Keratinocyte (primary cell): ENCODE measurements around the gene PRRC2B. TPM values are rescaled to one million over a fixed set of nuclear protein-coding genes. Genes with fewer than 3 reads are reported as not detected.

Experiments used
- DNase-seq: peaks from one replicate; pipeline ENCODE4 v3.0.0-alpha.2; 2011; ENCODE audit warnings: low read depth, missing footprints, low spot score
- FAIRE-seq: peaks from 2 replicates; lab custom pipeline; 2011; peaks lifted over from hg19 to GRCh38; lab: Jason Lieb, UNC
- H2AFZ ChIP-seq: 2 replicates; pipeline ENCODE4 v1.6.0; 2012; ENCODE audit warnings: low read length, control low read depth, inconsistent platforms; ENCODE audit not compliant: control insufficient read depth
- H3K27ac ChIP-seq: 2 replicates; pipeline ENCODE4 v1.5.1; 2011; ENCODE audit warnings: low read length; ENCODE audit not compliant: control insufficient read depth, insufficient read depth
- H3K27me3 ChIP-seq: 3 replicates; pipeline ENCODE4 v1.6.0; 2011; ENCODE audit warnings: low read length; ENCODE audit not compliant: control insufficient read depth, insufficient read depth; ENCODE audit errors: extremely low read depth
- H3K36me3 ChIP-seq, 2 experiments: 2 replicates in 1 of 2; 3 replicates in 1 of 2; pipeline ENCODE4 v1.5.1; 2011; ENCODE audit warnings: low read length in 2 of 2, mild to moderate bottlenecking in 1 of 2; ENCODE audit not compliant: control insufficient read depth in 2 of 2, insufficient read depth in 2 of 2; ENCODE audit errors: extremely low read depth in 1 of 2
- H3K4me1 ChIP-seq: 3 replicates; pipeline ENCODE4 v1.5.1; 2011; ENCODE audit warnings: low read length; ENCODE audit not compliant: control insufficient read depth, insufficient read depth; ENCODE audit errors: extremely low read depth
- H3K4me2 ChIP-seq: 3 replicates; pipeline ENCODE4 v1.6.0; 2011; ENCODE audit warnings: low read depth, low read length; ENCODE audit not compliant: control insufficient read depth, insufficient read depth; ENCODE audit errors: extremely low read depth
- H3K4me3 ChIP-seq, 3 experiments: fragments of 200-600 bp in 1 of 3; sonication (generic) in 1 of 3; 2 replicates in 2 of 3; 3 replicates in 1 of 3; pipeline ENCODE4 v1.5.1; 2011 to 2016; ENCODE audit warnings: low read length in 3 of 3, mild to moderate bottlenecking in 3 of 3, control low read depth in 2 of 3, inconsistent platforms in 1 of 3, low read depth in 1 of 3, mixed read lengths in 1 of 3, mixed run types in 1 of 3, moderate library complexity in 1 of 3; ENCODE audit not compliant: control insufficient read depth in 2 of 3, insufficient read depth in 2 of 3; ENCODE audit errors: extremely low read depth in 1 of 3
- H3K79me2 ChIP-seq: 2 replicates; pipeline ENCODE4 v1.6.0; 2012; ENCODE audit warnings: low read length; ENCODE audit not compliant: control insufficient read depth, insufficient read depth
- H3K9ac ChIP-seq: 3 replicates; pipeline ENCODE4 v1.6.0; 2011; ENCODE audit warnings: low read length; ENCODE audit not compliant: control insufficient read depth, insufficient read depth; ENCODE audit errors: extremely low read depth
- H3K9me1 ChIP-seq: 3 replicates; pipeline ENCODE4 v1.6.0; 2011; ENCODE audit warnings: low read length; ENCODE audit not compliant: control insufficient read depth, insufficient read depth; ENCODE audit errors: extremely low read depth
- H3K9me3 ChIP-seq: 2 replicates; pipeline ENCODE4 v1.5.1; 2012; ENCODE audit warnings: low read depth, low read length; ENCODE audit not compliant: control insufficient read depth
- H4K20me1 ChIP-seq: 3 replicates; pipeline ENCODE4 v1.6.0; 2011; ENCODE audit warnings: low read length; ENCODE audit not compliant: control insufficient read depth, insufficient read depth; ENCODE audit errors: extremely low read depth
- CTCF ChIP-seq, 3 experiments: IDR thresholded peaks in 1 of 3; conservative IDR thresholded peaks in 1 of 3; optimal IDR thresholded peaks in 1 of 3; 2 replicates in 2 of 3; 3 replicates in 1 of 3; pipeline versions ENCODE3 to v1.5.1; 2011; ENCODE audit warnings: low read length in 3 of 3, mild to moderate bottlenecking in 3 of 3, moderate library complexity in 2 of 3, control low read depth in 1 of 3, inconsistent platforms in 1 of 3; ENCODE audit not compliant: insufficient read depth in 2 of 3; ENCODE audit errors: extremely low read depth in 1 of 3
- EZH2 ChIP-seq: IDR thresholded peaks from one replicate; pipeline ENCODE4 v1.6.1; 2012; ENCODE audit warnings: inconsistent platforms, mild to moderate bottlenecking, low read length, moderate library complexity
- dilution Hi-C: fragments of 300-500 bp; cut with MboI; formaldehyde crosslinking; loops from one replicate; pipeline ENCODE4 v1.7.0; 2020; ENCODE audit warnings: low sequenced_read_pairs; ENCODE audit not compliant: extremely low pct_ligation_motif_present
- polyA plus RNA-seq, 5 experiments: library from polyadenylated mRNA; depleted of rRNA in 3 of 5; stranded (reverse) in 3 of 5; stranded (forward) in 1 of 5; unstranded in 1 of 5; fragments of >200 nt; gene quantifications; 1 replicate in 1 of 5; 2 replicates in 3 of 5; 3 replicates in 1 of 5; pipeline versions ENCODE4 v1.2.1 to v1.2.3, GENCODE V29; 2011 to 2012; ENCODE audit warnings: missing spikeins in 2 of 5, low read depth in 1 of 5, low replicate concordance in 1 of 5

PRRC2B gene
- polyA plus RNA-seq, 1 donor (not counting 4 experiments of a cell fraction or from before 2014, with no cell fraction given), result 20.8 TPM

DNA sequence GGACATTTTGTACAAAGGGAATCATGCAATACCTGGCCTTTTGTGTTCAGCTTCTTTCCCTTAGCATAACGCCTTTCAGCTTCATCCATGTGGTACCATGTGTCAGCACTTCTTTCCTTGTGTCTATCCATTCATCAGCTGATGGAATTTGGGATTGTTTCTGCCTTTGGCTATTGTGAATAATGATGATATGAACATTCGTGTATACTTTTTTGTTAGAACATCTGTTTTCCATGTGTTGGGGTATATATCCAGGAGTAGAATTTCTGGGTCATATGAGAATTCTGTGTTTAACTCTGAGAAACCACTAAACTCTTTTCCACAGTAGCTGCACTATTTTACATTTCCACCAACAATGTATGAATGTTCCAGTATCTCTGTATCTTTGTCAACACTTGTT lies 14.8 kb upstream of the PRRC2B start:
- H4K20me1 ChIP-seq, result no peaks in the 10 kb centered on the region
- peaks cover 11% of the 10 kb centered on the region for H3K4me1 ChIP-seq
- no peaks in the 10 kb centered on the region for H3K9me3 ChIP-seq
- TF ChIP-seq EZH2, result no peak
- TF ChIP-seq CTCF (optimal IDR thresholded peaks at IDR 0.05 in 1 of 3, IDR thresholded peaks at IDR 0.05 in 1 of 3, conservative IDR thresholded peaks at IDR 0.05 in 1 of 3; ENCODE audit: extremely low read depth in 1 of 3, insufficient read depth in 2 of 3, low read length in 3 of 3), result no peak
- no peaks in the 10 kb centered on the region for H3K9me1 ChIP-seq
- H3K79me2 ChIP-seq, result no peaks in the 10 kb centered on the region
- H3K4me2 ChIP-seq, result no peak overlapping the region
- dilution Hi-C loops, result no loop called here
- no peak overlapping the region for H3K4me3 ChIP-seq
- no peak overlapping the region for H3K9ac ChIP-seq
- FAIRE-seq (no peak), DNase-seq (no peak)
- no peak overlapping the region for H2AFZ ChIP-seq
- no peaks in the 10 kb centered on the region for H3K27me3 ChIP-seq
- no peak overlapping the region for H3K27ac ChIP-seq
- no peaks in the 10 kb centered on the region for H3K36me3 ChIP-seq

GRCh38 chr9:131382850-131383729 lies 10.8 kb upstream of the PRRC2B start:
- H3K27ac ChIP-seq, result no peak overlapping the region
- H2AFZ ChIP-seq, result peak overlapping the region; percentile 17
- FAIRE-seq, result peak; percentile 90

More at GRCh38 chr9:131382850-131383729, 10.8 kb upstream of the PRRC2B start:
- Histone ChIP-seq H3K9me1 (no peaks in the 10 kb centered on the region), H3K36me3 (no peaks in the 10 kb centered on the region), H3K4me3 (no peak overlapping the region), H3K9me3 (no peaks in the 10 kb centered on the region), H3K79me2 (no peaks in the 10 kb centered on the region), H3K4me1 (peaks cover 11% of the 10 kb centered on the region), H4K20me1 (no peaks in the 10 kb centered on the region), H3K4me2 (peak overlapping the region; percentile 44), H3K27me3 (no peaks in the 10 kb centered on the region), H3K9ac (no peak overlapping the region)
- no peak for DNase-seq
- dilution Hi-C loops, result no loop called here
- TF ChIP-seq EZH2 (no peak), CTCF (optimal IDR thresholded peaks at IDR 0.05 in 1 of 3, IDR thresholded peaks at IDR 0.05 in 1 of 3, conservative IDR thresholded peaks at IDR 0.05 in 1 of 3; ENCODE audit: extremely low read depth in 1 of 3, insufficient read depth in 2 of 3, low read length in 3 of 3) (no peak)
